GM12878 (cell line): ENCODE data around the gene SORBS2. TPM values are rescaled to one million over a fixed set of nuclear protein-coding genes. Genes with fewer than 3 reads are reported as not detected.

Experiments
- ATAC-seq: fragments of 200-7000 bp; cut with Tn5 transposase; 3 replicates; pipeline ENCODE4 v1.9.1; 2020; ENCODE audit warnings: mild to moderate bottlenecking, moderate library complexity
- BruUV-seq: library from RNA; stranded (reverse); fragments of 400-500 nt; replicated peaks from 2 replicates; lab custom pipeline; 2021; lab: Mats Ljungman, UMichigan
- CTCF ChIA-PET: fragments of 300-600 bp; sonication (Branson Sonifier 250); formaldehyde crosslinking; extraction: SDS; loops from one replicate; lab custom pipeline; 2021; ENCODE audit warnings: inconsistent platforms; lab: Yijun Ruan, JAX
- POLR2A ChIA-PET: fragments of 350-600 bp; formaldehyde crosslinking; extraction: SDS; loops from one replicate; lab custom pipeline; 2021; ENCODE audit warnings: inconsistent platforms; lab: Charles Lee
- RAD21 ChIA-PET: fragments of 300-600 bp; sonication (Branson Sonifier 250); formaldehyde crosslinking; loops from one replicate; lab custom pipeline; 2023; ENCODE audit warnings: antibody characterized with exemption; ENCODE audit not compliant: unreplicated experiment; lab: Charles Lee
- SMC1A ChIA-PET: fragments of 300-600 bp; sonication (Branson Sonifier 250); formaldehyde crosslinking; loops from one replicate; lab custom pipeline; 2023; ENCODE audit not compliant: unreplicated experiment, uncharacterized antibody; lab: Charles Lee
- DNase-seq: peaks from one replicate; pipeline ENCODE4 v3.0.0-alpha.2; 2011; ENCODE audit warnings: low read depth, low spot score
- FAIRE-seq: peaks from 3 replicates; lab custom pipeline; 2011; peaks lifted over from hg19 to GRCh38; lab: Jason Lieb, UNC
- H2AFZ ChIP-seq: 2 replicates; pipeline ENCODE4 v1.6.0; 2011; ENCODE audit warnings: low read depth, low read length, control low read depth; ENCODE audit not compliant: control insufficient read depth
- H3K27ac ChIP-seq: 2 replicates; pipeline ENCODE4 v1.5.1; 2011; ENCODE audit warnings: control low read depth; ENCODE audit not compliant: control insufficient read depth, insufficient read depth
- H3K27me3 ChIP-seq, 2 experiments: replicated peaks in 1 of 2; 2 replicates each; pipeline versions ENCODE4 v1.6.0 to v1.6.1; 2011; ENCODE audit warnings: low read length in 1 of 2; ENCODE audit not compliant: control insufficient read depth in 2 of 2, insufficient read depth in 2 of 2
- H3K36me3 ChIP-seq, 2 experiments: 2 replicates each; pipeline ENCODE4 v1.5.1; 2011; ENCODE audit warnings: low read length in 1 of 2; ENCODE audit not compliant: control insufficient read depth in 2 of 2, insufficient read depth in 2 of 2
- H3K4me1 ChIP-seq: 2 replicates; pipeline ENCODE4 v1.6.1; 2011; ENCODE audit warnings: mild to moderate bottlenecking, low read length, moderate library complexity, mixed read lengths; ENCODE audit not compliant: control insufficient read depth, insufficient read depth
- H3K4me2 ChIP-seq: 2 replicates; pipeline ENCODE4 v1.6.0; 2011; ENCODE audit warnings: control low read depth; ENCODE audit not compliant: control insufficient read depth, insufficient read depth
- H3K4me3 ChIP-seq: fragments of 200-600 bp; sonication (generic); 2 replicates; pipeline ENCODE4 v1.5.1; 2016
- H3K79me2 ChIP-seq: 2 replicates; pipeline ENCODE4 v1.6.0; 2011; ENCODE audit warnings: low read length; ENCODE audit not compliant: control insufficient read depth, insufficient read depth
- H3K9ac ChIP-seq: 2 replicates; pipeline ENCODE4 v1.8.0; 2011; ENCODE audit warnings: low read length, control low read depth, mixed read lengths; ENCODE audit not compliant: control insufficient read depth, insufficient read depth
- H3K9me3 ChIP-seq: replicated peaks from 3 replicates; pipeline ENCODE4 v1.5.1; 2011; ENCODE audit warnings: mild to moderate bottlenecking, low read length; ENCODE audit not compliant: control insufficient read depth, insufficient read depth
- H4K20me1 ChIP-seq: 2 replicates; pipeline ENCODE4 v1.6.0; 2011; ENCODE audit not compliant: control insufficient read depth, insufficient read depth
- ATF2 ChIP-seq: IDR thresholded peaks from 2 replicates; pipeline ENCODE4 v1.6.1; 2012; ENCODE audit warnings: low read length, inconsistent platforms
- CBX3 ChIP-seq: fragments of 200-600 bp; sonication (generic); IDR thresholded peaks from 2 replicates; pipeline ENCODE4 v1.6.1; 2016; ENCODE audit warnings: low read depth, borderline replicate concordance
- CEBPB ChIP-seq, 2 experiments: fragments of 150-350 bp in 1 of 2; IDR thresholded peaks; 2 replicates each; pipeline ENCODE4 v1.6.1; 2012 to 2014; ENCODE audit warnings: low read depth in 2 of 2, low read length in 2 of 2, borderline replicate concordance in 1 of 2, inconsistent platforms in 1 of 2
- FOXM1 ChIP-seq: IDR thresholded peaks from 2 replicates; pipeline ENCODE4 v1.6.1; 2012; ENCODE audit warnings: low read depth, mild to moderate bottlenecking, inconsistent platforms, low read length, moderate library complexity
- MEF2A ChIP-seq: IDR thresholded peaks from 2 replicates; pipeline ENCODE4 v1.6.1; 2011; ENCODE audit warnings: low read depth, mild to moderate bottlenecking, low read length, moderate library complexity; ENCODE audit not compliant: insufficient read depth
- NRF1 ChIP-seq: conservative IDR thresholded peaks from 2 replicates; pipeline ENCODE4 v1.6.1; 2011; ENCODE audit warnings: mild to moderate bottlenecking, low read depth, low read length, improper control_type of control experiment
- PAX8 ChIP-seq: fragments of 450-650 bp; IDR thresholded peaks from 2 replicates; pipeline ENCODE4 v1.6.1; 2017; ENCODE audit warnings: mild to moderate bottlenecking, moderate library complexity
- SP1 ChIP-seq: IDR thresholded peaks from one replicate; pipeline ENCODE4 v1.6.1; 2011; ENCODE audit warnings: low read depth, low read length
- SREBF2 ChIP-seq: IDR thresholded peaks from 2 replicates; pipeline ENCODE4 v1.6.1; 2012; ENCODE audit warnings: mild to moderate bottlenecking, low read length
- TBL1XR1 ChIP-seq: IDR thresholded peaks from 2 replicates; pipeline ENCODE4 v1.6.1; 2012; ENCODE audit warnings: low read depth, low read length, improper control_type of control experiment
- ZNF687 ChIP-seq: fragments of 450-650 bp; IDR thresholded peaks from 2 replicates; pipeline ENCODE4 v1.6.1; 2017; ENCODE audit warnings: mild to moderate bottlenecking, moderate library complexity
- WGBS: methylation state at CpG from one replicate; pipeline ENCODE4 v1.1.6; 2016; ENCODE audit warnings: low lambda C conversion rate; ENCODE audit not compliant: insufficient replicate concordance, insufficient coverage; ENCODE audit errors: missing lambda C conversion rate; 5-methylcytosine and 5-hydroxymethylcytosine counted together
- in situ Hi-C: fragments of 300-500 bp; cut with MboI; formaldehyde crosslinking; loops from 9 replicates; pipeline ENCODE4 v1.14.3; 2018; ENCODE audit warnings: mixed read lengths
- intact Hi-C: fragments of 100-400 bp; cut with micrococcal nuclease; formaldehyde crosslinking; loops from one replicate; pipeline ENCODE4 v1.14.2; 2022; ENCODE audit not compliant: unreplicated experiment
- polyA plus RNA-seq, 11 experiments: library from polyadenylated mRNA; depleted of rRNA in 4 of 11; unstranded in 6 of 11; stranded (reverse) in 5 of 11; fragments of >200 nt; fragmentation: Nextera tagmentation in 4 of 11; fragmentation: Illumina TruSeq in 1 of 11; extraction: Ambion mirVana in 4 of 11; extraction: Trizol in 1 of 11; gene quantifications; 1 replicate in 1 of 11; 2 replicates in 10 of 11; pipeline versions ENCODE4 v1.2.1 to v1.2.3, GENCODE V29; 2011 to 2016; ENCODE audit warnings: inconsistent platforms in 2 of 11, missing spikeins in 2 of 11, low read depth in 1 of 11
- total RNA-seq, 4 experiments: library from RNA; depleted of rRNA in 3 of 4; stranded (reverse); fragments of >200 nt in 3 of 4; fragmentation: Illumina TruSeq in 1 of 4; extraction: Trizol in 1 of 4; gene quantifications; 2 replicates each; pipeline versions ENCODE4 v1.2.1 to v1.2.3, GENCODE V29; 2013 to 2021
- TF ChIP-seq, protein P1 (sequence below): fragments of 450-650 bp; IDR thresholded peaks from 2 replicates; pipeline ENCODE4 v1.6.1; 2017; ENCODE audit warnings: mild to moderate bottlenecking, moderate library complexity

SORBS2 gene
- total and polyA plus RNA-seq, 10 of the 15 experiments (the other 5 are each of a cell fraction or from before 2014, with no cell fraction given) = 0.06 to 3.0 (median 0.79) TPM

- TF ChIP-seq, protein P1, sequence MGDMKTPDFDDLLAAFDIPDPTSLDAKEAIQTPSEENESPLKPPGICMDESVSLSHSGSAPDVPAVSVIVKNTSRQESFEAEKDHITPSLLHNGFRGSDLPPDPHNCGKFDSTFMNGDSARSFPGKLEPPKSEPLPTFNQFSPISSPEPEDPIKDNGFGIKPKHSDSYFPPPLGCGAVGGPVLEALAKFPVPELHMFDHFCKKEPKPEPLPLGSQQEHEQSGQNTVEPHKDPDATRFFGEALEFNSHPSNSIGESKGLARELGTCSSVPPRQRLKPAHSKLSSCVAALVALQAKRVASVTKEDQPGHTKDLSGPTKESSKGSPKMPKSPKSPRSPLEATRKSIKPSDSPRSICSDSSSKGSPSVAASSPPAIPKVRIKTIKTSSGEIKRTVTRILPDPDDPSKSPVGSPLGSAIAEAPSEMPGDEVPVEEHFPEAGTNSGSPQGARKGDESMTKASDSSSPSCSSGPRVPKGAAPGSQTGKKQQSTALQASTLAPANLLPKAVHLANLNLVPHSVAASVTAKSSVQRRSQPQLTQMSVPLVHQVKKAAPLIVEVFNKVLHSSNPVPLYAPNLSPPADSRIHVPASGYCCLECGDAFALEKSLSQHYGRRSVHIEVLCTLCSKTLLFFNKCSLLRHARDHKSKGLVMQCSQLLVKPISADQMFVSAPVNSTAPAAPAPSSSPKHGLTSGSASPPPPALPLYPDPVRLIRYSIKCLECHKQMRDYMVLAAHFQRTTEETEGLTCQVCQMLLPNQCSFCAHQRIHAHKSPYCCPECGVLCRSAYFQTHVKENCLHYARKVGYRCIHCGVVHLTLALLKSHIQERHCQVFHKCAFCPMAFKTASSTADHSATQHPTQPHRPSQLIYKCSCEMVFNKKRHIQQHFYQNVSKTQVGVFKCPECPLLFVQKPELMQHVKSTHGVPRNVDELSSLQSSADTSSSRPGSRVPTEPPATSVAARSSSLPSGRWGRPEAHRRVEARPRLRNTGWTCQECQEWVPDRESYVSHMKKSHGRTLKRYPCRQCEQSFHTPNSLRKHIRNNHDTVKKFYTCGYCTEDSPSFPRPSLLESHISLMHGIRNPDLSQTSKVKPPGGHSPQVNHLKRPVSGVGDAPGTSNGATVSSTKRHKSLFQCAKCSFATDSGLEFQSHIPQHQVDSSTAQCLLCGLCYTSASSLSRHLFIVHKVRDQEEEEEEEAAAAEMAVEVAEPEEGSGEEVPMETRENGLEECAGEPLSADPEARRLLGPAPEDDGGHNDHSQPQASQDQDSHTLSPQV = no peak
Observed at GRCh38 chr4:185743722-185744487, 68.1 kb downstream of the SORBS2 start (continued).

DNA sequence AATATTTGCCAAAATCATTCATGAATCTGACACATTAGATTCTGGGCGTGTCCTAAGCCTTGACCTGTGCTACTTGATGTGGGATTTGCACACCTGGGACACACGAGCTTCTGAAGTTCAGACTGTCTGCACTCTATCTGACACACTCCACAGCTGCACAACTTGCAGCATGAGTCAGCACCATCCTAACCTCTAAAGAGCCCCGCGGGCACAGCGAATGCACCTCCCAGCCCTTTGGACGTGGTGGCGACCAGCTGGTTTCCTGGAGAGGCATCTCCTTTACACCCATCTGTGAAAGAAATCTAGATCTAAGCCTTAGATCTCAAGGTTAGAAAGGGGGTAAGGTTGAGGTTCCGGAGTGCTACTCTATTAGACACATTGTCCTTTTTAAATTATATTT, 69.2 kb downstream of the SORBS2 start:
- 9% methylated on average over 8 of the region's 8 CpGs for WGBS
- Histone ChIP-seq H3K27ac (no peak overlapping the region), H3K79me2 (no peaks in the 10 kb centered on the region), H3K27me3 (no peaks in the 10 kb centered on the region), H3K4me3 (no peak overlapping the region), H3K9ac (no peak overlapping the region), H2AFZ (no peak overlapping the region; the same call in 1 of the 2 replicates), H3K4me1 (peaks cover 17% of the 10 kb centered on the region), H3K9me3 (no peaks in the 10 kb centered on the region; the same call in 2 of the 3 replicates), H3K4me2 (no peak overlapping the region), H3K36me3 (no peaks in the 10 kb centered on the region), H4K20me1 (no peaks in the 10 kb centered on the region)
- intact Hi-C loops (no loop called here), in situ Hi-C loops (no loop called here)
- POLR2A ChIA-PET = no interaction called here
- CTCF ChIA-PET = interaction anchor here (0.7 kb wide), 1 partner anchor 19 kb away, joined by 3 read pairs; no protein-coding TSS in a partner anchor
- DNase-seq = no peak
- SMC1A ChIA-PET = no interaction called here
- peak; percentile 77 for ATAC-seq
- BruUV-seq = no TSS peak
- no peak for FAIRE-seq
- RAD21 ChIA-PET = no interaction called here
- TF ChIP-seq ZNF687 = no peak
- no peak for TF ChIP-seq SP1
- TF ChIP-seq TBL1XR1 = no peak
- TF ChIP-seq CBX3 = no peak
- TF ChIP-seq NRF1 = no peak
- TF ChIP-seq CEBPB (IDR thresholded peaks at IDR 0.05; ENCODE audit: borderline replicate concordance in 1 of 2, low read depth in 2 of 2, low read length in 2 of 2) = no peak
- TF ChIP-seq SREBF2 = no peak
- no peak for TF ChIP-seq MEF2A
- no peak for TF ChIP-seq PAX8
- TF ChIP-seq ATF2 = no peak
- no peak for TF ChIP-seq FOXM1
